ENCODE results near the gene PPP2R1B.

DNA sequence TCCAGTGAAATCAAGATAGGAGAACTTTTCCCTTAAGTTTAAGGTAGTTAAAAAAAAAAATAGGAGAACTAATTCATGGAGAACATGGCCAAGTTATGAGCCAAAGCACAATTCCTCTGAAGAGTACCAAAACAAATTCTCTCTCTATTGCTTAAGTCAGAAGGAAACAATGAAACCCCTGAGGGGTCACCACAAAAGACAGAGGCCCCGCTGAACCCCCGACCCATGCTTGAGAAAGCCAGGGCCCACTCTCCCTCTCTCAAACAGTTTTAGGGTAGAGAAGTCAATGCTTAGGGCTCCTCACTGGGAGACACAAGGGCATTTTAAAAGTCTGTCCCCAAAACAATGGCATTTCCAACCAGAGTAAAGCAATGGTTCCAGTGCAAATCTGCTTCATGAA lies 26.9 kb downstream of the PPP2R1B start:
- TF ChIP-seq, protein P1, sequence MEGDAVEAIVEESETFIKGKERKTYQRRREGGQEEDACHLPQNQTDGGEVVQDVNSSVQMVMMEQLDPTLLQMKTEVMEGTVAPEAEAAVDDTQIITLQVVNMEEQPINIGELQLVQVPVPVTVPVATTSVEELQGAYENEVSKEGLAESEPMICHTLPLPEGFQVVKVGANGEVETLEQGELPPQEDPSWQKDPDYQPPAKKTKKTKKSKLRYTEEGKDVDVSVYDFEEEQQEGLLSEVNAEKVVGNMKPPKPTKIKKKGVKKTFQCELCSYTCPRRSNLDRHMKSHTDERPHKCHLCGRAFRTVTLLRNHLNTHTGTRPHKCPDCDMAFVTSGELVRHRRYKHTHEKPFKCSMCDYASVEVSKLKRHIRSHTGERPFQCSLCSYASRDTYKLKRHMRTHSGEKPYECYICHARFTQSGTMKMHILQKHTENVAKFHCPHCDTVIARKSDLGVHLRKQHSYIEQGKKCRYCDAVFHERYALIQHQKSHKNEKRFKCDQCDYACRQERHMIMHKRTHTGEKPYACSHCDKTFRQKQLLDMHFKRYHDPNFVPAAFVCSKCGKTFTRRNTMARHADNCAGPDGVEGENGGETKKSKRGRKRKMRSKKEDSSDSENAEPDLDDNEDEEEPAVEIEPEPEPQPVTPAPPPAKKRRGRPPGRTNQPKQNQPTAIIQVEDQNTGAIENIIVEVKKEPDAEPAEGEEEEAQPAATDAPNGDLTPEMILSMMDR (IDR thresholded peaks at IDR 0.05) = no peak
- no peak for TF ChIP-seq POLR2A (IDR thresholded peaks at IDR 0.05)
